Smooth muscle cell (in vitro differentiated cells): ENCODE results near the gene PPARGC1A. TPM values are rescaled to one million over a fixed set of nuclear protein-coding genes. Genes with fewer than 3 reads are reported as not detected.

Source experiments
- DNase-seq: peaks from one replicate; lab custom pipeline; 2025; ENCODE audit not compliant: unreplicated experiment; lab: John Stamatoyannopoulos, UW
- H2AFZ ChIP-seq: fragments of 200-600 bp; sonication (generic); 2 replicates; pipeline ENCODE4 v1.6.0; 2016; ENCODE audit warnings: antibody characterized with exemption, low read depth, mild to moderate bottlenecking
- H3F3A ChIP-seq: fragments of 200-600 bp; sonication (generic); 2 replicates; pipeline ENCODE4 v1.6.0; 2017; ENCODE audit warnings: antibody characterized with exemption, low read depth
- H3K27ac ChIP-seq: fragments of 200-600 bp; sonication (generic); 2 replicates; pipeline ENCODE4 v1.5.1; 2016; ENCODE audit warnings: low read depth, mild to moderate bottlenecking
- H3K27me3 ChIP-seq: fragments of 200-600 bp; sonication (generic); 2 replicates; pipeline ENCODE4 v1.6.1; 2016; ENCODE audit warnings: low read depth, mild to moderate bottlenecking
- H3K36me3 ChIP-seq: fragments of 200-600 bp; sonication (generic); 2 replicates; pipeline ENCODE4 v1.5.1; 2016; ENCODE audit warnings: low read depth
- H3K4me1 ChIP-seq: fragments of 200-600 bp; sonication (generic); 2 replicates; pipeline ENCODE4 v1.5.1; 2016; ENCODE audit warnings: low read depth
- H3K4me2 ChIP-seq: fragments of 200-600 bp; sonication (generic); 2 replicates; pipeline ENCODE4 v1.6.0; 2016; ENCODE audit warnings: mild to moderate bottlenecking
- H3K4me3 ChIP-seq: fragments of 200-600 bp; sonication (generic); 2 replicates; pipeline ENCODE4 v1.5.1; 2016; ENCODE audit warnings: mild to moderate bottlenecking
- H3K79me2 ChIP-seq: fragments of 200-600 bp; sonication (generic); 2 replicates; pipeline ENCODE4 v1.6.0; 2016; ENCODE audit warnings: low read depth, mild to moderate bottlenecking
- H3K9ac ChIP-seq: fragments of 200-600 bp; sonication (generic); 2 replicates; pipeline ENCODE4 v1.6.0; 2016; ENCODE audit warnings: low read depth
- H3K9me3 ChIP-seq: fragments of 200-600 bp; sonication (generic); replicated peaks from 2 replicates; pipeline ENCODE4 v1.5.1; 2016; ENCODE audit warnings: low read depth
- H4K20me1 ChIP-seq: fragments of 200-600 bp; sonication (generic); 2 replicates; pipeline ENCODE4 v1.6.0; 2016; ENCODE audit warnings: low read depth
- CTCF ChIP-seq: fragments of 200-600 bp; sonication (generic); IDR thresholded peaks from 2 replicates; pipeline ENCODE4 v1.5.1; 2017; ENCODE audit warnings: borderline replicate concordance, mild to moderate bottlenecking, antibody characterized with exemption; ENCODE audit not compliant: insufficient read depth, poor library complexity, severe bottlenecking
- WGBS: methylation state at CpG from one replicate; pipeline ENCODE4 v1.1.7; 2016; ENCODE audit warnings: low lambda C conversion rate; 5-methylcytosine and 5-hydroxymethylcytosine counted together
- polyA plus RNA-seq: library from polyadenylated mRNA; unstranded; fragments of >200 nt; fragmentation: Nextera tagmentation; extraction: Ambion mirVana; gene quantifications from 2 replicates; pipeline ENCODE4 v1.2.1, GENCODE V29; 2016
- total RNA-seq: library from RNA; depleted of rRNA; stranded (reverse); fragments of >200 nt; gene quantifications from 2 replicates; pipeline ENCODE4 v1.2.3, GENCODE V29; 2014

The PPARGC1A gene
- total and polyA plus RNA-seq, 2 experiments from 2014 or later = 0.25 to 2.8 TPM

GRCh38 chr4:23828779-23829178 lies 61.1 kb downstream of the PPARGC1A start:
- H3F3A ChIP-seq = no peaks in the 10 kb centered on the region
- 83% methylated on average over 4 of the region's 4 CpGs for WGBS
- no peak overlapping the region for H3K4me3 ChIP-seq
- no peak for DNase-seq
- H3K79me2 ChIP-seq = no peaks in the 10 kb centered on the region
- no peak overlapping the region for H3K4me2 ChIP-seq
- no peak overlapping the region for H2AFZ ChIP-seq
- H4K20me1 ChIP-seq = no peaks in the 10 kb centered on the region
- TF ChIP-seq CTCF = no peak
- no peaks in the 10 kb centered on the region for H3K4me1 ChIP-seq
- no peaks in the 10 kb centered on the region for H3K27me3 ChIP-seq
- no peak overlapping the region for H3K27ac ChIP-seq
- no peaks in the 10 kb centered on the region for H3K9me3 ChIP-seq
- H3K9ac ChIP-seq = no peak overlapping the region
- H3K36me3 ChIP-seq = no peaks in the 10 kb centered on the region

- H3K36me3 ChIP-seq = no peaks in the 10 kb centered on the region
- H3K27ac ChIP-seq = no peak overlapping the region
- H3K4me3 ChIP-seq = no peak overlapping the region
- H3K4me1 ChIP-seq = no peaks in the 10 kb centered on the region
- no peak for DNase-seq
- WGBS = 62% methylated on average over 9 of the region's 9 CpGs
- H3K9me3 ChIP-seq = no peaks in the 10 kb centered on the region
- TF ChIP-seq CTCF = no peak
- no peak overlapping the region for H2AFZ ChIP-seq
- peak overlapping the region; percentile 13 for H3K4me2 ChIP-seq
- no peaks in the 10 kb centered on the region for H4K20me1 ChIP-seq
- no peaks in the 10 kb centered on the region for H3F3A ChIP-seq
- H3K27me3 ChIP-seq = no peaks in the 10 kb centered on the region
- H3K79me2 ChIP-seq = no peaks in the 10 kb centered on the region
- H3K9ac ChIP-seq = no peak overlapping the region
These were observed 61.7 kb downstream of the PPARGC1A start for GRCh38 chr4:23828020-23828715.

- H3F3A ChIP-seq = no peaks in the 10 kb centered on the region
- no peaks in the 10 kb centered on the region for H4K20me1 ChIP-seq
- H3K9ac ChIP-seq = no peak overlapping the region
- H2AFZ ChIP-seq = no peak overlapping the region
- no peaks in the 10 kb centered on the region for H3K4me1 ChIP-seq
- WGBS = 36% methylated on average over 1 of the region's 1 CpG
- H3K9me3 ChIP-seq = no peaks in the 10 kb centered on the region
- no peaks in the 10 kb centered on the region for H3K36me3 ChIP-seq
- H3K4me3 ChIP-seq = no peak overlapping the region
- H3K4me2 ChIP-seq = no peak overlapping the region
- H3K27ac ChIP-seq = no peak overlapping the region
- TF ChIP-seq CTCF = no peak
- no peaks in the 10 kb centered on the region for H3K27me3 ChIP-seq
- DNase-seq = no peak
- no peaks in the 10 kb centered on the region for H3K79me2 ChIP-seq
These were observed 67.7 kb downstream of the PPARGC1A start for GRCh38 chr4:23822181-23822580.

GRCh38 chr4:23819041-23819511 lies 70.8 kb downstream of the PPARGC1A start:
- Histone ChIP-seq H3K79me2 (no peaks in the 10 kb centered on the region), H3K36me3 (no peaks in the 10 kb centered on the region), H3K9me3 (no peaks in the 10 kb centered on the region), H3K4me3 (no peak overlapping the region), H2AFZ (no peak overlapping the region), H3K9ac (no peak overlapping the region), H3K4me2 (no peak overlapping the region), H3K27me3 (no peaks in the 10 kb centered on the region), H3K27ac (no peak overlapping the region), H3K4me1 (peaks cover 3% of the 10 kb centered on the region), H4K20me1 (no peaks in the 10 kb centered on the region), H3F3A (no peaks in the 10 kb centered on the region)
- WGBS = 75% methylated on average over 1 of the region's 1 CpG
- no peak for DNase-seq
- no peak for TF ChIP-seq CTCF
